HepG2 (cell line): Measurements from ENCODE around the gene ANXA6. TPM values are rescaled to one million over a fixed set of nuclear protein-coding genes. Genes with fewer than 3 reads are reported as not detected.

Experiments used
- CEBPG ChIP-seq: IDR thresholded peaks from 2 replicates; pipeline ENCODE4 v1.6.1; 2016
- FOXK2 ChIP-seq: fragments of 450-650 bp; IDR thresholded peaks from 2 replicates; pipeline ENCODE4 v1.6.1; 2016
- GATAD2A ChIP-seq: IDR thresholded peaks from 2 replicates; pipeline ENCODE4 v1.6.1; 2016
- PAWR ChIP-seq: sonication (generic); formaldehyde crosslinking; IDR thresholded peaks from 2 replicates; pipeline ENCODE4 v1.4.0; 2020; ENCODE audit warnings: missing genetic modification reagents, mild to moderate bottlenecking, borderline replicate concordance
- RARG ChIP-seq: sonication (generic); formaldehyde crosslinking; IDR thresholded peaks from 2 replicates; pipeline ENCODE4 v1.4.0; 2020; ENCODE audit warnings: low read depth, mild to moderate bottlenecking, missing genetic modification reagents
- SMAD3 ChIP-seq: sonication (generic); formaldehyde crosslinking; IDR thresholded peaks from 2 replicates; pipeline ENCODE4 v1.4.0; 2020; ENCODE audit warnings: missing genetic modification reagents
- ZNF652 ChIP-seq: IDR thresholded peaks from 2 replicates; pipeline ENCODE4 v1.6.1; 2016; ENCODE audit warnings: low read depth, borderline replicate concordance
- ZNF841 ChIP-seq: sonication (generic); formaldehyde crosslinking; IDR thresholded peaks from 2 replicates; pipeline ENCODE4 v1.8.1; 2023; ENCODE audit warnings: missing genetic modification reagents, borderline replicate concordance
- polyA plus RNA-seq, 8 experiments: library from polyadenylated mRNA; depleted of rRNA in 3 of 8; stranded (reverse) in 7 of 8; unstranded in 1 of 8; fragments of >200 nt; fragmentation: Illumina TruSeq in 4 of 8; extraction: Trizol in 4 of 8; gene quantifications; 2 replicates each; pipeline versions ENCODE4 v1.2.1 to v1.2.3, GENCODE V29; 2011 to 2016; ENCODE audit warnings: low read depth in 4 of 8, missing spikeins in 1 of 8, mixed read lengths in 1 of 8; ENCODE audit not compliant: insufficient read depth in 1 of 8
- total RNA-seq, 5 experiments: library from RNA; depleted of rRNA; stranded (reverse); fragments of >200 nt; fragmentation: Illumina TruSeq; extraction: Trizol; gene quantifications; 2 replicates each; pipeline ENCODE4 v1.2.3, GENCODE V29; 2016; ENCODE audit warnings: low read depth in 1 of 5
- TF ChIP-seq, protein P1 (sequence below): sonication (generic); formaldehyde crosslinking; IDR thresholded peaks from one replicate; pipeline ENCODE4 v1.5.1; 2020; ENCODE audit warnings: mild to moderate bottlenecking, missing genetic modification reagents; ENCODE audit errors: not compliant biosample characterization
- TF ChIP-seq, protein P2 (sequence below): sonication (generic); formaldehyde crosslinking; IDR thresholded peaks from 2 replicates; pipeline ENCODE4 v1.5.0; 2020; ENCODE audit warnings: missing genetic modification reagents
- TF ChIP-seq, protein P3 (sequence below): sonication (generic); formaldehyde crosslinking; IDR thresholded peaks from 2 replicates; pipeline ENCODE4 v1.5.0; 2020; ENCODE audit warnings: mild to moderate bottlenecking, missing genetic modification reagents, borderline replicate concordance

Gene ANXA6
- total and polyA plus RNA-seq, 2 of the 13 experiments (the other 11 are each of a cell fraction or from before 2014, with no cell fraction given): 103 to 125 TPM

DNA sequence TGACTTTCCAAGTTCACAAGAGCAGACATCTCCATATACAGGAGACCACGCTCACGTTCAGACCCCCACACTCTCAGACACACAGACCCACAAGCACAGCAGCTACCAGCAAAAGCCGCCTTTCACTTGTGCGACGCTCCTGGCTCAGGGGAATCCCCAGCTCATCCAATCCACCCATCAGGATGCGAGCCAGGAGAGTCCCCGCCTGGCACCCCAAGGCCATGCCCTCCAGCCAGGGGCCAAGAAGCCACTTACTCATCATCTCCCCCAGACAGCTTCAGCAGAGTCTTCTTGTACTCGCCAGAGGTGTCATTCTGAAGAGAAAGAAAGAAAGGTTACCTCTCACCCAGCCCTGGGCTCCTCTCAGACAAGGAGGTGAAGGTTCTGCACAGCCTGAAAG is 29.7 kb downstream of the ANXA6 start (continued):
- TF ChIP-seq, protein P1, sequence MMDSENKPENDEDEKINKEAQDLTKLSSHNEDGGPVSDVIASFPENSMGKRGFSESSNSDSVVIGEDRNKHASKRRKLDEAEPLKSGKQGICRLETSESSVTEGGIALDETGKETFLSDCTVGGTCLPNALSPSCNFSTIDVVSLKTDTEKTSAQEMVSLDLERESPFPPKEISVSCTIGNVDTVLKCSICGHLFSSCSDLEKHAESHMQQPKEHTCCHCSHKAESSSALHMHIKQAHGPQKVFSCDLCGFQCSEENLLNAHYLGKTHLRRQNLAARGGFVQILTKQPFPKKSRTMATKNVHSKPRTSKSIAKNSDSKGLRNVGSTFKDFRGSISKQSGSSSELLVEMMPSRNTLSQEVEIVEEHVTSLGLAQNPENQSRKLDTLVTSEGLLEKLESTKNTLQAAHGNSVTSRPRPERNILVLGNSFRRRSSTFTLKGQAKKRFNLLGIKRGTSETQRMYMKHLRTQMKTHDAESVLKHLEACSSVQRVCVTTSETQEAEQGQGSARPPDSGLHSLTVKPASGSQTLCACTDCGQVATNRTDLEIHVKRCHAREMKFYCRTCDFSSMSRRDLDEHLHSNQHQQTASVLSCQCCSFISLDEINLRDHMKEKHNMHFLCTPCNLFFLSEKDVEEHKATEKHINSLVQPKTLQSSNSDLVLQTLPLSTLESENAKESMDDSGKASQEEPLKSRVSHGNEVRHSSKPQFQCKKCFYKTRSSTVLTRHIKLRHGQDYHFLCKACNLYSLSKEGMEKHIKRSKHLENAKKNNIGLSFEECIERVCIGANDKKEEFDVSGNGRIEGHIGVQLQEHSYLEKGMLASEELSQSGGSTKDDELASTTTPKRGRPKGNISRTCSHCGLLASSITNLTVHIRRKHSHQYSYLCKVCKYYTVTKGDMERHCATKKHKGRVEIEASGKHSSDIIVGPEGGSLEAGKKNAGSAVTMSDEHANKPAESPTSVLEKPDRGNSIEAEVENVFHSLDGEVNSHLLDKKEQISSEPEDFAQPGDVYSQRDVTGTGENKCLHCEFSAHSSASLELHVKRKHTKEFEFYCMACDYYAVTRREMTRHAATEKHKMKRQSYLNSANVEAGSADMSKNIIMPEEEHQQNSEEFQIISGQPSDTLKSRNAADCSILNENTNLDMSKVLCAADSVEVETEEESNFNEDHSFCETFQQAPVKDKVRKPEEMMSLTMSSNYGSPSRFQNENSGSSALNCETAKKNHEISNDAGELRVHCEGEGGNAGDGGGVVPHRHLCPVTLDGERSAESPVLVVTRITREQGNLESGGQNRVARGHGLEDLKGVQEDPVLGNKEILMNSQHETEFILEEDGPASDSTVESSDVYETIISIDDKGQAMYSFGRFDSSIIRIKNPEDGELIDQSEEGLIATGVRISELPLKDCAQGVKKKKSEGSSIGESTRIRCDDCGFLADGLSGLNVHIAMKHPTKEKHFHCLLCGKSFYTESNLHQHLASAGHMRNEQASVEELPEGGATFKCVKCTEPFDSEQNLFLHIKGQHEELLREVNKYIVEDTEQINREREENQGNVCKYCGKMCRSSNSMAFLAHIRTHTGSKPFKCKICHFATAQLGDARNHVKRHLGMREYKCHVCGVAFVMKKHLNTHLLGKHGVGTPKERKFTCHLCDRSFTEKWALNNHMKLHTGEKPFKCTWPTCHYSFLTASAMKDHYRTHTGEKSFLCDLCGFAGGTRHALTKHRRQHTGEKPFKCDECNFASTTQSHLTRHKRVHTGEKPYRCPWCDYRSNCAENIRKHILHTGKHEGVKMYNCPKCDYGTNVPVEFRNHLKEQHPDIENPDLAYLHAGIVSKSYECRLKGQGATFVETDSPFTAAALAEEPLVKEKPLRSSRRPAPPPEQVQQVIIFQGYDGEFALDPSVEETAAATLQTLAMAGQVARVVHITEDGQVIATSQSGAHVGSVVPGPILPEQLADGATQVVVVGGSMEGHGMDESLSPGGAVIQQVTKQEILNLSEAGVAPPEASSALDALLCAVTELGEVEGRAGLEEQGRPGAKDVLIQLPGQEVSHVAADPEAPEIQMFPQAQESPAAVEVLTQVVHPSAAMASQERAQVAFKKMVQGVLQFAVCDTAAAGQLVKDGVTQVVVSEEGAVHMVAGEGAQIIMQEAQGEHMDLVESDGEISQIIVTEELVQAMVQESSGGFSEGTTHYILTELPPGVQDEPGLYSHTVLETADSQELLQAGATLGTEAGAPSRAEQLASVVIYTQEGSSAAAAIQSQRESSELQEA (CRISPR knock-in tag): no peak
- no peak for TF ChIP-seq FOXK2
- TF ChIP-seq, protein P2, sequence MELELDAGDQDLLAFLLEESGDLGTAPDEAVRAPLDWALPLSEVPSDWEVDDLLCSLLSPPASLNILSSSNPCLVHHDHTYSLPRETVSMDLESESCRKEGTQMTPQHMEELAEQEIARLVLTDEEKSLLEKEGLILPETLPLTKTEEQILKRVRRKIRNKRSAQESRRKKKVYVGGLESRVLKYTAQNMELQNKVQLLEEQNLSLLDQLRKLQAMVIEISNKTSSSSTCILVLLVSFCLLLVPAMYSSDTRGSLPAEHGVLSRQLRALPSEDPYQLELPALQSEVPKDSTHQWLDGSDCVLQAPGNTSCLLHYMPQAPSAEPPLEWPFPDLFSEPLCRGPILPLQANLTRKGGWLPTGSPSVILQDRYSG (CRISPR knock-in tag): no peak
- TF ChIP-seq, protein P3, sequence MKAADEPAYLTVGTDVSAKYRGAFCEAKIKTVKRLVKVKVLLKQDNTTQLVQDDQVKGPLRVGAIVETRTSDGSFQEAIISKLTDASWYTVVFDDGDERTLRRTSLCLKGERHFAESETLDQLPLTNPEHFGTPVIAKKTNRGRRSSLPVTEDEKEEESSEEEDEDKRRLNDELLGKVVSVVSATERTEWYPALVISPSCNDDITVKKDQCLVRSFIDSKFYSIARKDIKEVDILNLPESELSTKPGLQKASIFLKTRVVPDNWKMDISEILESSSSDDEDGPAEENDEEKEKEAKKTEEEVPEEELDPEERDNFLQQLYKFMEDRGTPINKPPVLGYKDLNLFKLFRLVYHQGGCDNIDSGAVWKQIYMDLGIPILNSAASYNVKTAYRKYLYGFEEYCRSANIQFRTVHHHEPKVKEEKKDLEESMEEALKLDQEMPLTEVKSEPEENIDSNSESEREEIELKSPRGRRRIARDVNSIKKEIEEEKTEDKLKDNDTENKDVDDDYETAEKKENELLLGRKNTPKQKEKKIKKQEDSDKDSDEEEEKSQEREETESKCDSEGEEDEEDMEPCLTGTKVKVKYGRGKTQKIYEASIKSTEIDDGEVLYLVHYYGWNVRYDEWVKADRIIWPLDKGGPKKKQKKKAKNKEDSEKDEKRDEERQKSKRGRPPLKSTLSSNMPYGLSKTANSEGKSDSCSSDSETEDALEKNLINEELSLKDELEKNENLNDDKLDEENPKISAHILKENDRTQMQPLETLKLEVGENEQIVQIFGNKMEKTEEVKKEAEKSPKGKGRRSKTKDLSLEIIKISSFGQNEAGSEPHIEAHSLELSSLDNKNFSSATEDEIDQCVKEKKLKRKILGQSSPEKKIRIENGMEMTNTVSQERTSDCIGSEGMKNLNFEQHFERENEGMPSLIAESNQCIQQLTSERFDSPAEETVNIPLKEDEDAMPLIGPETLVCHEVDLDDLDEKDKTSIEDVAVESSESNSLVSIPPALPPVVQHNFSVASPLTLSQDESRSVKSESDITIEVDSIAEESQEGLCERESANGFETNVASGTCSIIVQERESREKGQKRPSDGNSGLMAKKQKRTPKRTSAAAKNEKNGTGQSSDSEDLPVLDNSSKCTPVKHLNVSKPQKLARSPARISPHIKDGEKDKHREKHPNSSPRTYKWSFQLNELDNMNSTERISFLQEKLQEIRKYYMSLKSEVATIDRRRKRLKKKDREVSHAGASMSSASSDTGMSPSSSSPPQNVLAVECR (CRISPR knock-in tag): no peak
- TF ChIP-seq GATAD2A (CRISPR knock-in tag): no peak
- TF ChIP-seq RARG (CRISPR knock-in tag): no peak
- no peak for TF ChIP-seq ZNF841 (CRISPR knock-in tag)
- TF ChIP-seq SMAD3: no peak
- TF ChIP-seq ZNF652 (CRISPR knock-in tag): no peak
- TF ChIP-seq CEBPG (CRISPR knock-in tag): no peak
- no peak for TF ChIP-seq PAWR (CRISPR knock-in tag)
